Nephron progenitor cell (in vitro differentiated cells): ENCODE results near the gene CLEC18A.
A peak's percentile ranks its signal among the peaks of the same experiment; 100 is the strongest.

Experiments used
- DNase-seq: peaks from one replicate; pipeline ENCODE4 v3.0.0; 2021
- H3K27ac Mint-ChIP-seq: 2 replicates; pipeline ENCODE4 v1.8.0; 2021; ENCODE audit warnings: mild to moderate bottlenecking, moderate library complexity, mixed read lengths
- H3K27me3 Mint-ChIP-seq: 2 replicates; pipeline ENCODE4 v1.8.0; 2021; ENCODE audit warnings: mild to moderate bottlenecking, low read depth, mixed read lengths; ENCODE audit not compliant: poor library complexity
- H3K36me3 Mint-ChIP-seq: 2 replicates; pipeline ENCODE4 v1.8.0; 2021; ENCODE audit warnings: low read depth, mixed read lengths
- H3K4me1 Mint-ChIP-seq: 2 replicates; pipeline ENCODE4 v1.8.0; 2021; ENCODE audit warnings: mixed read lengths
- H3K4me3 Mint-ChIP-seq: 2 replicates; pipeline ENCODE4 v1.8.0; 2021; ENCODE audit warnings: mild to moderate bottlenecking, moderate library complexity, mixed read lengths
- H3K9me3 Mint-ChIP-seq: 2 replicates; pipeline ENCODE4 v1.8.0; 2021; ENCODE audit warnings: mild to moderate bottlenecking, moderate library complexity, mixed read lengths
- CTCF ChIP-seq: fragments of 200-600 bp; sonication (generic); IDR thresholded peaks from 2 replicates; pipeline ENCODE4 v1.5.0; 2021; ENCODE audit warnings: antibody characterized with exemption

The CLEC18A gene

GRCh38 chr16:69927056-69927757 is 23.9 kb upstream of the CLEC18A start:
- peaks cover 23% of the 10 kb centered on the region for H3K36me3 Mint-ChIP-seq
- H3K9me3 Mint-ChIP-seq = no peaks in the 10 kb centered on the region
- peak; percentile 22 for DNase-seq
- H3K4me1 Mint-ChIP-seq = peaks cover 72% of the 10 kb centered on the region
- no peak overlapping the region for H3K4me3 Mint-ChIP-seq
- no peak overlapping the region for H3K27ac Mint-ChIP-seq
- no peak for TF ChIP-seq CTCF
- peaks cover 4% of the 10 kb centered on the region for H3K27me3 Mint-ChIP-seq

GRCh38 chr16:69928856-69929400 is 22.2 kb upstream of the CLEC18A start:
- Mint-ChIP-seq H3K4me1 (peaks cover 59% of the 10 kb centered on the region), H3K27me3 (peaks cover 2% of the 10 kb centered on the region), H3K4me3 (no peak overlapping the region), H3K27ac (no peak overlapping the region), H3K9me3 (no peaks in the 10 kb centered on the region), H3K36me3 (peaks cover 30% of the 10 kb centered on the region)
- no peak for TF ChIP-seq CTCF
- no peak for DNase-seq

GRCh38 chr16:69929480-69929879 is 21.7 kb upstream of the CLEC18A start:
- Mint-ChIP-seq H3K27me3 (peaks cover 4% of the 10 kb centered on the region), H3K4me1 (peaks cover 53% of the 10 kb centered on the region), H3K4me3 (no peak overlapping the region), H3K36me3 (peaks cover 34% of the 10 kb centered on the region), H3K27ac (no peak overlapping the region), H3K9me3 (no peaks in the 10 kb centered on the region)
- no peak for TF ChIP-seq CTCF
- DNase-seq = no peak

- Mint-ChIP-seq H3K27me3 (peaks cover 4% of the 10 kb centered on the region), H3K4me1 (peaks cover 45% of the 10 kb centered on the region), H3K4me3 (no peak overlapping the region), H3K27ac (no peak overlapping the region), H3K36me3 (peaks cover 34% of the 10 kb centered on the region), H3K9me3 (no peaks in the 10 kb centered on the region)
- TF ChIP-seq CTCF = peak; percentile 66
- DNase-seq = peak; percentile 56
Observed at GRCh38 chr16:69930117-69930776, 20.9 kb upstream of the CLEC18A start.

GRCh38 chr16:69931631-69932030 is 19.5 kb upstream of the CLEC18A start:
- no peak for TF ChIP-seq CTCF
- no peak for DNase-seq

More at GRCh38 chr16:69931631-69932030, 19.5 kb upstream of the CLEC18A start:
- no peak overlapping the region for H3K27ac Mint-ChIP-seq
- peaks cover 4% of the 10 kb centered on the region for H3K27me3 Mint-ChIP-seq
- H3K4me3 Mint-ChIP-seq = no peak overlapping the region
- H3K4me1 Mint-ChIP-seq = peaks cover 32% of the 10 kb centered on the region
- no peaks in the 10 kb centered on the region for H3K9me3 Mint-ChIP-seq
- peaks cover 32% of the 10 kb centered on the region for H3K36me3 Mint-ChIP-seq
